ENCODE measurements around the gene SIK2.

DNA sequence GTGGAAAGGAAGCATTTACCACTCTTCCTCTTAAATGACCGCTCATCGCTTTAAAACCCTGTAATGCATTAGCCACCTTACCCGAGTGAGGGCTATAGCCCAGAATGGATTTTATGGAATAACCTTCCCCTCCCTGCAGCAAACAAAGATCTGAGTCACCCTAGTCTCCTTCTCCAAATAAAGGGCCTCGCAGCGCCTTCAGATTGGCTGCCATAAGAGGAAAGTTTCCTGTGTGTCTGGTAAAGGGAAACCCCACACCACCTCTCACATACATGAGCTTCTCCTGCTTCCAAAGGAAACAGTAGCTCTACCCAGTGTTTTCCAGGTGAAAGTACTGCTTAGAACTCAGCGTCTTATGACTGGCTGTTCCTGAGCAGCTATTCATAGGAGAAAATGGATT lies 116.2 kb downstream of the SIK2 start:
- TF ChIP-seq, protein P1, sequence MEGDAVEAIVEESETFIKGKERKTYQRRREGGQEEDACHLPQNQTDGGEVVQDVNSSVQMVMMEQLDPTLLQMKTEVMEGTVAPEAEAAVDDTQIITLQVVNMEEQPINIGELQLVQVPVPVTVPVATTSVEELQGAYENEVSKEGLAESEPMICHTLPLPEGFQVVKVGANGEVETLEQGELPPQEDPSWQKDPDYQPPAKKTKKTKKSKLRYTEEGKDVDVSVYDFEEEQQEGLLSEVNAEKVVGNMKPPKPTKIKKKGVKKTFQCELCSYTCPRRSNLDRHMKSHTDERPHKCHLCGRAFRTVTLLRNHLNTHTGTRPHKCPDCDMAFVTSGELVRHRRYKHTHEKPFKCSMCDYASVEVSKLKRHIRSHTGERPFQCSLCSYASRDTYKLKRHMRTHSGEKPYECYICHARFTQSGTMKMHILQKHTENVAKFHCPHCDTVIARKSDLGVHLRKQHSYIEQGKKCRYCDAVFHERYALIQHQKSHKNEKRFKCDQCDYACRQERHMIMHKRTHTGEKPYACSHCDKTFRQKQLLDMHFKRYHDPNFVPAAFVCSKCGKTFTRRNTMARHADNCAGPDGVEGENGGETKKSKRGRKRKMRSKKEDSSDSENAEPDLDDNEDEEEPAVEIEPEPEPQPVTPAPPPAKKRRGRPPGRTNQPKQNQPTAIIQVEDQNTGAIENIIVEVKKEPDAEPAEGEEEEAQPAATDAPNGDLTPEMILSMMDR (IDR thresholded peaks at IDR 0.05; ENCODE audit: insufficient read depth, low read depth, low read length) = no peak
- TF ChIP-seq EZH2 (IDR thresholded peaks at IDR 0.05; ENCODE audit: insufficient read depth, low read length) = no peak
